ENCODE results near the gene FCRL1. TPM values are rescaled to one million over a fixed set of nuclear protein-coding genes. Genes with fewer than 3 reads are reported as not detected.
A peak's percentile ranks its signal among the peaks of the same experiment; 100 is the strongest.

Gene FCRL1
- total RNA-seq, 1 donor from 2014 or later: not detected

DNA sequence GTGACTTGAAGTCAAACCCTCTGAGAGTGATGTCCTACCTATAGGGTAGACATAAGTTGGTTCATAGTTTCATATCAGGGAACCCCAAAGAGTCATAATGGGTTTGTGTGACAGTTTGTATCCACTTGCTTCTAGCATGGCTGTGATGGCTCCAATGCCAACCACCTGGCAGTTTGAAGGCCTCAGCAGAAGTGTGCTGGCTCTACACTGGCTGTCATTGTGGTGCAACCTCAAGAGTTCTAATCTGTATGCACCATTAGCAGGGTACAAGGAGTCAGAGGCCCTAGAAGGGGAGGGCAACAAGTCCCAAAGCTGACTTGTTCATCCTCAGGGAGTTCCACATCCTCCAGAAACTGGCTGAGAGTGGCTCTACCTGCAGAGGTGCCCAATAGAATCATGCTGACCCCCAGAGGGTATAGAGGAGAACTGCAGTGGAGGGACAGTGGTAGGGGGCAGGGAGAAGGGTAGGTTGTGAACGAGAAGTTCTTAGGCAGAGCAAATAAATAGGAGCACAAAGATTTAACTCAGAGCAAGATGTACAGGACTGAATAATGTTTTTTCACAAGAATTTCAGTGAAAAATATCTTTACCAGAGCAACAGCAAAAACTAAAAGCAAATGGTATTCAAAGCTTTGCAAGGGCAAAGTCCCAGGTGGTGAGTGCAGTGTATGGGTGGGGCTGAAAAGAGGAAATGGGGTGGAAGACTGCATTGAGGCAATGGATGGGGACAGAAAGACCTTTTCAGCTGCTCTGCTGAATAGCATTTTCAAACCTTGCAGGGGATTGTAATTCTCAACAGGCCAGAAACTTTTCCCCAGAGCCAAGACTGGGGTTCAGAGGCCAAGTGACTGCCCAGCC is 46.2 kb downstream of the FCRL1 start:
- Mint-ChIP-seq H3K9me3 (ENCODE audit: low read depth) (no peaks in the 10 kb centered on the region), H3K27ac (peak overlapping the region; percentile 12), H3K27me3 (peaks cover 3% of the 10 kb centered on the region), H3K4me3 (ENCODE audit: low read depth) (no peak overlapping the region), H3K36me3 (ENCODE audit: insufficient read depth) (no peaks in the 10 kb centered on the region), H3K4me1 (ENCODE audit: low read depth) (no peaks in the 10 kb centered on the region)
- DNase-seq (ENCODE audit: low spot score, unreplicated experiment): no peak
- TF ChIP-seq, protein P1, sequence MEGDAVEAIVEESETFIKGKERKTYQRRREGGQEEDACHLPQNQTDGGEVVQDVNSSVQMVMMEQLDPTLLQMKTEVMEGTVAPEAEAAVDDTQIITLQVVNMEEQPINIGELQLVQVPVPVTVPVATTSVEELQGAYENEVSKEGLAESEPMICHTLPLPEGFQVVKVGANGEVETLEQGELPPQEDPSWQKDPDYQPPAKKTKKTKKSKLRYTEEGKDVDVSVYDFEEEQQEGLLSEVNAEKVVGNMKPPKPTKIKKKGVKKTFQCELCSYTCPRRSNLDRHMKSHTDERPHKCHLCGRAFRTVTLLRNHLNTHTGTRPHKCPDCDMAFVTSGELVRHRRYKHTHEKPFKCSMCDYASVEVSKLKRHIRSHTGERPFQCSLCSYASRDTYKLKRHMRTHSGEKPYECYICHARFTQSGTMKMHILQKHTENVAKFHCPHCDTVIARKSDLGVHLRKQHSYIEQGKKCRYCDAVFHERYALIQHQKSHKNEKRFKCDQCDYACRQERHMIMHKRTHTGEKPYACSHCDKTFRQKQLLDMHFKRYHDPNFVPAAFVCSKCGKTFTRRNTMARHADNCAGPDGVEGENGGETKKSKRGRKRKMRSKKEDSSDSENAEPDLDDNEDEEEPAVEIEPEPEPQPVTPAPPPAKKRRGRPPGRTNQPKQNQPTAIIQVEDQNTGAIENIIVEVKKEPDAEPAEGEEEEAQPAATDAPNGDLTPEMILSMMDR (IDR thresholded peaks at IDR 0.05; ENCODE audit: unreplicated experiment): peak; percentile 45

DNA sequence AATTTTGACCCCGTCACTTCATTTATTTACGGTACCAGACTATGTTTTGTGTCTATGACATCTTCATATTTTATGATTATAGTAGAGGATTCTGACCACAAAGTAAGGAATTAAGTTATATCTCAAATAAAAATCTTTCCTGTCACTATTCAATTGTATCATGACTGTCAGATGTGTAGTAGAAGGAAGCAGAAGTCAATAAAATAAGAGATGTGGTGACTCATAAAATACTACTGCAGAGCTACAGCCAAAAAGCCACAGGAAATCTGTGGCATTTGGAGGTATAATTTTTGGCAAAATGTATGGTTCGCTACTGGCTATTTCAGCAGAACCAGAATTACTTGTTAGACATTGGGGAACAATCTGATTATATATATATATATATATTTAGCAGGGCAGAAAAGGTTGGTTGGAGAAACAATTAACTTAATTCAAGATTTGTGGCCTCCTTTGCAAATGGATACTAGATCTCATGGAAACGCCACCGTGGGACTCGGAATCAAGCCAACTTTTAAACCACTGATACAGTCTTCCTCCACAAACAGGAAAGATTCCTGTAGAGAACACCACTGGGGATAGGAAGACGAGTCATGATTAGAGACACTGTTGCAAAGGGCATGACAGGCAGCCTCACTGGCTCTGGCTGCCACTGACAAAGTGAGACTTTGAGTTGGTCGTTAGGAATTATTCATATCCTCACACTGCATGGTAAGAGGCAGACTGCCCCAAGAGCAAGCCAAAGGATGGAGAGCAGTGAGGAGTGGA is 48.1 kb downstream of the FCRL1 start:
- H3K4me3 Mint-ChIP-seq (ENCODE audit: low read depth): no peak overlapping the region
- no peak for DNase-seq (ENCODE audit: low spot score, unreplicated experiment)
- H3K36me3 Mint-ChIP-seq (ENCODE audit: insufficient read depth): no peaks in the 10 kb centered on the region
- peaks cover 3% of the 10 kb centered on the region for H3K27me3 Mint-ChIP-seq
- no peak overlapping the region for H3K27ac Mint-ChIP-seq
- no peaks in the 10 kb centered on the region for H3K9me3 Mint-ChIP-seq (ENCODE audit: low read depth)
- H3K4me1 Mint-ChIP-seq (ENCODE audit: low read depth): no peaks in the 10 kb centered on the region
- TF ChIP-seq, protein P1 (IDR thresholded peaks at IDR 0.05; ENCODE audit: unreplicated experiment): no peak

DNA sequence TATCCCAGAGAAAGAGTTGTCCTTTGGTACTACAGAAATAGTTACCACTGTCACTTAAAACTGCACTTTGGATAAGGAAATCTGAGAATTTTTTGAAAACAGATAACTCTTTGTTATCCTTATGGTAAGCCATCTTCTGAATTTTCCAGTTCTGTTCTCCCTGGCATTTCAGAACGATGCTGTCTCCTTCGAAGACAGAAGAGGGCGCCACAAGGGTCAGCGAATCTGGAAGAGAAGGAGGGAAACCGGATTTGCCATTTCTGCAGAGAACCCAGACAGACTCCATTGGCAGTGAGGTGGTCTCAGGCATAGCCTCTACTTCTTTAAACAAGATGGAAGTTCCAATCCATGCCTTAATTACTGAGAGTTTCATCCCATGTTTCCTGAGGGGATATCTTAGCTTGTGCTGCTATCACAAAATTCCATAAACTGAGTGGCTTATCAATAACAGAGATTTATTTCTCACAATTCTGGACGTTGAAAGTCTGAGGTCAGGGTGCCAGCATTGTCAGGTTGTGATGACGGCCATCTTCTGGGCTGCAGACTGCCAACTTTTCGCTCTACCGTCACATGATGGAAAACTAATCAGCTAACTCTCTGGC is 49.4 kb downstream of the FCRL1 start:
- H3K9me3 Mint-ChIP-seq (ENCODE audit: low read depth): no peaks in the 10 kb centered on the region
- no peak for DNase-seq (ENCODE audit: low spot score, unreplicated experiment)
- TF ChIP-seq, protein P1 (IDR thresholded peaks at IDR 0.05; ENCODE audit: unreplicated experiment): peak; percentile 43
- peaks cover 3% of the 10 kb centered on the region for H3K27me3 Mint-ChIP-seq
- no peaks in the 10 kb centered on the region for H3K4me1 Mint-ChIP-seq (ENCODE audit: low read depth)
- H3K36me3 Mint-ChIP-seq (ENCODE audit: insufficient read depth): no peaks in the 10 kb centered on the region
- no peak overlapping the region for H3K27ac Mint-ChIP-seq
- H3K4me3 Mint-ChIP-seq (ENCODE audit: low read depth): no peak overlapping the region

DNA sequence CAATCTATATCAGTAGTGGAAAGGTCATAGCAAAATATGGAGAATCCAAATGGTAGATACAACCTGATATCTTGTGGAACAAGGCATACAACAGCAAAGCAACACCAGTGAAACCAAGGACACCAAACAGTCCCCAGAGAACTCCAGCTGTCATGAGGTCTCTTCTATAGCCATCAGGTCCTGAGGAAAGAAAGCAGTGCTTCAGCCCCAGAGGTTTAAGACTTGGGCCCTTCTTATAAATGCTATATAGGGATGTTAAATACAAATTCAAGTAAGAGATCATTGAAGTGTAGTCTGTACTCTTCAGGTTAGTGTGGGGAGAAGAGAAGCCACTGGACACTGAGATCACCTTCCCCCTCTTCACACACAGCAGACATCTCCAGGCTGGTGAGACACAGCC is 53.1 kb downstream of the FCRL1 start:
- H3K27me3 Mint-ChIP-seq: no peaks in the 10 kb centered on the region
- no peak overlapping the region for H3K4me3 Mint-ChIP-seq (ENCODE audit: low read depth)
- no peaks in the 10 kb centered on the region for H3K4me1 Mint-ChIP-seq (ENCODE audit: low read depth)
- DNase-seq (ENCODE audit: low spot score, unreplicated experiment): no peak
- TF ChIP-seq, protein P1 (IDR thresholded peaks at IDR 0.05; ENCODE audit: unreplicated experiment): no peak
- no peaks in the 10 kb centered on the region for H3K9me3 Mint-ChIP-seq (ENCODE audit: low read depth)
- H3K27ac Mint-ChIP-seq: no peak overlapping the region
- no peaks in the 10 kb centered on the region for H3K36me3 Mint-ChIP-seq (ENCODE audit: insufficient read depth)

DNA sequence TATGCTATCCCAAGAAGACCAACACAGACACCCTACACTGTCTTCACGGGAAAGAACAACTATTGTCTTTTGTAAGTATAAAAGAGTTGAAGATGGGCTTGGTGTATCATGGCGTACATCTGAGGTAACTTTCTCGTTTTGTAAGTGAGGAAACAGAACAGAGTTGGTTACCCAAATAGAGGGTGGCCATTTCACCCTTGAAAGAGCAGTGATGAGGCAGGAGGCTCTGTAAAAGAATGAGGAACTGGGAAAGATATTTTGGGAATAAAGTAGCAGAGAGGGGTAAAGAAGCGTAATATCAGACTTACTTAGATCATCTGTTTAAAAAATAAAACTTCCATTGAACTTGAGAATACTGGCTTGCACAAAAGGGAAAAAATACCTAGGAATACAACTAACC is 61.9 kb downstream of the FCRL1 start:
- H3K4me3 Mint-ChIP-seq (ENCODE audit: low read depth): no peak overlapping the region
- H3K27ac Mint-ChIP-seq: no peak overlapping the region
- peaks cover 6% of the 10 kb centered on the region for H3K9me3 Mint-ChIP-seq (ENCODE audit: low read depth)
- no peaks in the 10 kb centered on the region for H3K27me3 Mint-ChIP-seq
- TF ChIP-seq, protein P1 (IDR thresholded peaks at IDR 0.05; ENCODE audit: unreplicated experiment): no peak
- H3K36me3 Mint-ChIP-seq (ENCODE audit: insufficient read depth): no peaks in the 10 kb centered on the region
- H3K4me1 Mint-ChIP-seq (ENCODE audit: low read depth): no peaks in the 10 kb centered on the region
- no peak for DNase-seq (ENCODE audit: low spot score, unreplicated experiment)

Measured in progenitor cell of endocrine pancreas (in vitro differentiated cells).